CD14-positive monocyte (primary cell): ENCODE measurements around the gene PLD6. TPM values are rescaled to one million over a fixed set of nuclear protein-coding genes. Genes with fewer than 3 reads are reported as not detected.

Experiments used
- DNase-seq, 3 donors: peaks; one replicate each; pipeline ENCODE4 v3.0.0-alpha.2; 2011 to 2022
- H2AFZ ChIP-seq: 2 replicates; pipeline ENCODE4 v1.6.0; 2012; ENCODE audit warnings: mild to moderate bottlenecking, low read depth, low read length, inconsistent platforms; ENCODE audit not compliant: insufficient read depth, poor library complexity, severe bottlenecking
- H3K27ac ChIP-seq, 2 donors: 1 replicate in 1 of 2; 2 replicates in 1 of 2; pipeline ENCODE4 v1.5.1; 2012 to 2013; ENCODE audit warnings: low read length in 2 of 2, control low read depth in 1 of 2, inconsistent platforms in 1 of 2, low read depth in 1 of 2, mild to moderate bottlenecking in 1 of 2
- H3K27me3 ChIP-seq, 2 donors: one replicate each; pipeline versions ENCODE4 v1.6.0 to v1.6.1; 2011 to 2013; ENCODE audit warnings: low read length in 2 of 2; ENCODE audit not compliant: control insufficient read depth in 2 of 2, insufficient read depth in 2 of 2
- H3K36me3 ChIP-seq, 2 donors: replicated peaks in 1 of 2; 1 replicate in 1 of 2; 2 replicates in 1 of 2; pipeline versions ENCODE4 v1.5.1 to v1.6.1; 2012 to 2013; ENCODE audit warnings: low read length in 2 of 2, control low read depth in 1 of 2, inconsistent platforms in 1 of 2, mild to moderate bottlenecking in 1 of 2; ENCODE audit not compliant: insufficient read depth in 2 of 2, control insufficient read depth in 1 of 2
- H3K4me1 ChIP-seq, 2 donors: 1 replicate in 1 of 2; 2 replicates in 1 of 2; pipeline versions ENCODE4 v1.5.1 to v1.6.1; 2012 to 2013; ENCODE audit warnings: low read length in 2 of 2, control low read depth in 1 of 2, inconsistent platforms in 1 of 2, mild to moderate bottlenecking in 1 of 2, moderate library complexity in 1 of 2; ENCODE audit not compliant: insufficient read depth in 2 of 2, control insufficient read depth in 1 of 2
- H3K4me2 ChIP-seq: replicated peaks from 2 replicates; pipeline ENCODE3; 2012; ENCODE audit warnings: low read length, moderate library complexity, mild to moderate bottlenecking; ENCODE audit not compliant: poor library complexity, severe bottlenecking; ENCODE audit errors: extremely low read depth
- H3K4me3 ChIP-seq, 3 experiments: fragments of 200-600 bp in 1 of 3; sonication (generic) in 1 of 3; replicated peaks in 1 of 3; 1 replicate in 2 of 3; 2 replicates in 1 of 3; pipeline ENCODE4 v1.5.1; 2011 to 2013; ENCODE audit warnings: low read length in 3 of 3, mild to moderate bottlenecking in 3 of 3, control low read depth in 2 of 3, low read depth in 2 of 3, inconsistent platforms in 1 of 3, moderate library complexity in 1 of 3
- H3K79me2 ChIP-seq: 2 replicates; pipeline ENCODE4 v1.6.0; 2012; ENCODE audit warnings: mild to moderate bottlenecking, control low read depth, inconsistent platforms, low read length, moderate library complexity; ENCODE audit not compliant: insufficient read depth
- H3K9ac ChIP-seq: 2 replicates; pipeline ENCODE4 v1.6.0; 2017; ENCODE audit warnings: low read length, mild to moderate bottlenecking; ENCODE audit not compliant: insufficient read depth, poor library complexity, severe bottlenecking
- H3K9me3 ChIP-seq, 2 donors: replicated peaks in 1 of 2; 1 replicate in 1 of 2; 2 replicates in 1 of 2; pipeline versions ENCODE4 v1.5.1 to v1.6.1; 2012 to 2013; ENCODE audit warnings: low read length in 2 of 2, control low read depth in 1 of 2; ENCODE audit not compliant: control insufficient read depth in 1 of 2, insufficient read depth in 1 of 2
- H4K20me1 ChIP-seq: 2 replicates; pipeline ENCODE4 v1.6.0; 2012; ENCODE audit warnings: mild to moderate bottlenecking, low read length, control low read depth, moderate library complexity; ENCODE audit not compliant: insufficient read depth
- H3K27ac Mint-ChIP-seq, 7 donors: one replicate each; pipeline ENCODE4 v1.8.0; 2020; ENCODE audit warnings: mild to moderate bottlenecking in 7 of 7, mixed read lengths in 7 of 7, moderate library complexity in 6 of 7, inconsistent platforms in 2 of 7
- H3K27me3 Mint-ChIP-seq, 3 donors: one replicate each; pipeline ENCODE4 v1.8.0; 2021 to 2022; ENCODE audit warnings: low read depth in 3 of 3, mild to moderate bottlenecking in 3 of 3, mixed read lengths in 3 of 3, moderate library complexity in 3 of 3, inconsistent platforms in 1 of 3
- H3K36me3 Mint-ChIP-seq, 2 donors: one replicate each; pipeline ENCODE4 v1.8.0; 2020; ENCODE audit warnings: mixed read lengths in 2 of 2, inconsistent platforms in 1 of 2, mild to moderate bottlenecking in 1 of 2
- H3K4me1 Mint-ChIP-seq: one replicate; pipeline ENCODE4 v1.8.0; 2020; ENCODE audit warnings: mild to moderate bottlenecking, mixed read lengths
- H3K4me3 Mint-ChIP-seq, 2 donors: one replicate each; pipeline ENCODE4 v1.8.0; 2020; ENCODE audit warnings: mild to moderate bottlenecking in 2 of 2, mixed read lengths in 2 of 2, moderate library complexity in 1 of 2
- H3K9me3 Mint-ChIP-seq, 7 donors: one replicate each; pipeline ENCODE4 v1.8.0; 2020 to 2022; ENCODE audit warnings: mixed read lengths in 7 of 7, mild to moderate bottlenecking in 6 of 7, moderate library complexity in 6 of 7, inconsistent platforms in 2 of 7
- CTCF ChIP-seq: fragments of 200-600 bp; IDR thresholded peaks from one replicate; pipeline ENCODE4 v1.8.0; 2022; ENCODE audit warnings: antibody characterized with exemption, mild to moderate bottlenecking
- WGBS: methylation state at CpG from one replicate; pipeline ENCODE4 v1.1.5; 2013; ENCODE audit warnings: missing lambda C conversion rate; ENCODE audit not compliant: insufficient coverage; 5-methylcytosine and 5-hydroxymethylcytosine counted together
- intact Hi-C, 2 donors: fragments of 100-400 bp; cut with micrococcal nuclease; formaldehyde crosslinking; loops; one replicate each; pipeline versions ENCODE4 v1.15.0 to v1.15.1; 2023
- polyA plus RNA-seq, 3 donors: library from polyadenylated mRNA; depleted of rRNA in 1 of 3; unstranded in 2 of 3; stranded (reverse) in 1 of 3; fragments of 300-500 nt in 2 of 3; fragments of >200 nt in 1 of 3; fragmentation: Illumina TruSeq in 2 of 3; gene quantifications; 1 replicate in 2 of 3; 2 replicates in 1 of 3; pipeline ENCODE4 v1.2.3, GENCODE V29; 2012 to 2021

Gene PLD6
- polyA plus RNA-seq, 3 donors: 0.16 to 0.76 (median 0.50) TPM

GRCh38 chr17:17172001-17172939 is 33.9 kb downstream of the PLD6 start:
- intact Hi-C loops: no loop called here
- DNase-seq: no peak
- Histone ChIP-seq H3K27me3 (no peaks in the 10 kb centered on the region), H2AFZ (no peak overlapping the region), H3K9ac (no peak overlapping the region), H3K36me3 (peaks cover 45 to 94% of the 10 kb centered on the region in 2 donors), H3K4me3 (no peak overlapping the region), H3K27ac (no peak overlapping the region), H3K4me1 (peaks cover 10 to 17% of the 10 kb centered on the region in 2 donors), H4K20me1 (no peaks in the 10 kb centered on the region), H3K79me2 (no peaks in the 10 kb centered on the region), H3K4me2 (no peak overlapping the region), H3K9me3 (no peaks in the 10 kb centered on the region)
- peaks cover 0 to 4% (median 0%) of the 10 kb centered on the region in 3 donors for H3K27me3 Mint-ChIP-seq
- H3K4me3 Mint-ChIP-seq: no peak overlapping the region
- H3K9me3 Mint-ChIP-seq: no peaks in the 10 kb centered on the region
- TF ChIP-seq CTCF: no peak
- 76% methylated on average over 25 of the region's 26 CpGs for WGBS
- peak overlapping the region in 1 of 7 donors; percentile 73 for H3K27ac Mint-ChIP-seq
- peaks cover 26% of the 10 kb centered on the region for H3K4me1 Mint-ChIP-seq
- H3K36me3 Mint-ChIP-seq: peaks cover 59 to 88% of the 10 kb centered on the region in 2 donors

- no peak overlapping the region for H3K4me3 Mint-ChIP-seq
- H3K36me3 ChIP-seq: peaks cover 47 to 94% of the 10 kb centered on the region in 2 donors
- H2AFZ ChIP-seq: no peak overlapping the region
- H3K79me2 ChIP-seq: no peaks in the 10 kb centered on the region
- peaks cover 23% of the 10 kb centered on the region for H3K4me1 Mint-ChIP-seq
- no peak for TF ChIP-seq CTCF
- no peak overlapping the region for H3K4me2 ChIP-seq
- WGBS: 84% methylated on average over 5 of the region's 7 CpGs
- peak overlapping the region in 1 of 7 donors; percentile 50 for H3K27ac Mint-ChIP-seq
- H3K27ac ChIP-seq: no peak overlapping the region
- no peak for DNase-seq
- no peaks in the 10 kb centered on the region for H3K9me3 ChIP-seq
- no peak overlapping the region for H3K9ac ChIP-seq
- peaks cover 9 to 14% of the 10 kb centered on the region in 2 donors for H3K4me1 ChIP-seq
- peaks cover 60 to 85% of the 10 kb centered on the region in 2 donors for H3K36me3 Mint-ChIP-seq
- H4K20me1 ChIP-seq: no peaks in the 10 kb centered on the region
- H3K4me3 ChIP-seq: no peak overlapping the region
- intact Hi-C loops: no loop called here
- no peaks in the 10 kb centered on the region for H3K9me3 Mint-ChIP-seq
- H3K27me3 ChIP-seq: no peaks in the 10 kb centered on the region
- peaks cover 0 to 4% (median 2%) of the 10 kb centered on the region in 3 donors for H3K27me3 Mint-ChIP-seq
Measured at GRCh38 chr17:17171186-17171585, 34.9 kb downstream of the PLD6 start.
